ENCODE data around the gene RSPO3. TPM values are rescaled to one million over a fixed set of nuclear protein-coding genes. Genes with fewer than 3 reads are reported as not detected.

Gene RSPO3
- total and polyA plus RNA-seq, 2 of the 13 experiments (the other 11 are each of a cell fraction or from before 2014, with no cell fraction given), result not detected

DNA sequence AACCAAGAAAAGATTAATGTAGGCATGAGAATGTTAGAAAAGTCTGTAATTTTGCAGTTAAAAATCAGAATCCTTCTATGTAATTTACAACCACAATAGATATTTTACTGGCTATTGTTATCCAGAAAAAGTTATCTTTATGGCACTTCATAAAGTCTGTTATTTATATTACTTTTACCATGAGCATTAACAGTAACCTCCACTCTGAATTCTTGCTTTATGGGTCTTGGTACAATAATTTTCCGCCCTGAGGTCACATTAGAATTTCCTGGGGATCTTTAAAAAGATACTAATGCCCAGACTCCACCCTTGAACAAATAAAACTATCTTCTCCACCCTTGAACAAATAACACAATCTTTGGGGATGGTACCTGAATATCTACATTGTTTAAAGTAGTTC is 9.6 kb downstream of the RSPO3 start (continued):
- no peak for TF ChIP-seq TRIM24 (CRISPR knock-in tag; IDR thresholded peaks at IDR 0.05)
- TF ChIP-seq KDM4B (CRISPR knock-in tag; IDR thresholded peaks at IDR 0.05), result no peak
- TF ChIP-seq, protein P1, sequence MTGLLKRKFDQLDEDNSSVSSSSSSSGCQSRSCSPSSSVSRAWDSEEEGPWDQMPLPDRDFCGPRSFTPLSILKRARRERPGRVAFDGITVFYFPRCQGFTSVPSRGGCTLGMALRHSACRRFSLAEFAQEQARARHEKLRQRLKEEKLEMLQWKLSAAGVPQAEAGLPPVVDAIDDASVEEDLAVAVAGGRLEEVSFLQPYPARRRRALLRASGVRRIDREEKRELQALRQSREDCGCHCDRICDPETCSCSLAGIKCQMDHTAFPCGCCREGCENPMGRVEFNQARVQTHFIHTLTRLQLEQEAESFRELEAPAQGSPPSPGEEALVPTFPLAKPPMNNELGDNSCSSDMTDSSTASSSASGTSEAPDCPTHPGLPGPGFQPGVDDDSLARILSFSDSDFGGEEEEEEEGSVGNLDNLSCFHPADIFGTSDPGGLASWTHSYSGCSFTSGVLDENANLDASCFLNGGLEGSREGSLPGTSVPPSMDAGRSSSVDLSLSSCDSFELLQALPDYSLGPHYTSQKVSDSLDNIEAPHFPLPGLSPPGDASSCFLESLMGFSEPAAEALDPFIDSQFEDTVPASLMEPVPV (CRISPR knock-in tag; IDR thresholded peaks at IDR 0.05), result no peak
- TF ChIP-seq ZNF556 (CRISPR knock-in tag; IDR thresholded peaks at IDR 0.05; ENCODE audit: borderline replicate concordance), result no peak

DNA sequence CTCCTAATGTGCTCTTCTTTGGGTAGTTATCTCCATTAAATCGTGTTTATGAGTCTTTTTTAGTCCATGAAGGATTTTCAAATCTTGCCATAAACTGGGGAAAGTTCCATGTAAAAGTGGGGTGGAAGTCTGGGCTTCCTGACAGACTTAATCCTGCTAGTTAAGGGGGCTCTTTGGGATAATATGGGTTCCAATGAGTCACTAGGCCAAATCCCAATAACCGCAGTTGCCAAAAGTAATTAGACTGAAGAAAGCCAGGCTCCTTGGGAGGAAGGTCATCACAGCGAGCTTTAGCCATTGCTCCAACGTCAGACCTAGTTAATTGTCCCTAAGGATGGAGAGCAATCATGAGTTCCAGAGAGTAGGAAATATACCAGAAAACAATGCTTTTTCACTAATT is 10.8 kb downstream of the RSPO3 start:
- no TSS peak for BruUV-seq (replicated peaks)
- intact Hi-C loops (cut with micrococcal nuclease; ENCODE audit: unreplicated experiment) (no loop called here), in situ Hi-C loops (cut with HindIII; ENCODE audit: extremely low pct_ligation_motif_present, low pct_unique_long_range_greater_than_20kb) (no loop called here)
- Histone ChIP-seq H4K20me1 (ENCODE audit: insufficient read depth, low read length) (no peaks in the 10 kb centered on the region), H2AFZ (ENCODE audit: low read length) (no peak overlapping the region), H3K4me1 (ENCODE audit: insufficient read depth, low read length) (no peaks in the 10 kb centered on the region), H3K4me3 (replicated peaks in 1 of 3; ENCODE audit: insufficient read depth in 1 of 3, low read depth in 2 of 3, low read length in 3 of 3) (no peak overlapping the region), H3K79me2 (ENCODE audit: insufficient read depth, low read length) (no peaks in the 10 kb centered on the region), H3K9ac (ENCODE audit: insufficient read depth, low read depth, low read length) (no peak overlapping the region), H3K27me3 (ENCODE audit: control insufficient read depth in 1 of 2, insufficient read depth in 2 of 2, low read length in 2 of 2) (no peaks in the 10 kb centered on the region), H3K36me3 (replicated peaks in 1 of 2; ENCODE audit: control insufficient read depth in 1 of 2, insufficient read depth in 2 of 2, low read length in 2 of 2) (no peaks in the 10 kb centered on the region), H3K4me2 (ENCODE audit: low read depth, low read length) (no peak overlapping the region), H3K27ac (ENCODE audit: extremely low read length, insufficient read depth, low read length) (no peak overlapping the region), H3K9me3 (ENCODE audit: low read length) (no peaks in the 10 kb centered on the region)
- ATAC-seq, result no peak
- ChIA-PET POLR2A (no interaction called here), CTCF (ENCODE audit: low intra/inter-chr PET ratio, low total read pairs) (no interaction called here)
- DNase-seq (ENCODE audit: low spot score), result no peak
- 10% methylated on average over 4 of the region's 4 CpGs for WGBS (ENCODE audit: low lambda C conversion rate)
- FAIRE-seq, result no peak
- TF ChIP-seq HMG20B (CRISPR knock-in tag; conservative IDR thresholded peaks at IDR 0.05), result no peak
- TF ChIP-seq, protein P2, sequence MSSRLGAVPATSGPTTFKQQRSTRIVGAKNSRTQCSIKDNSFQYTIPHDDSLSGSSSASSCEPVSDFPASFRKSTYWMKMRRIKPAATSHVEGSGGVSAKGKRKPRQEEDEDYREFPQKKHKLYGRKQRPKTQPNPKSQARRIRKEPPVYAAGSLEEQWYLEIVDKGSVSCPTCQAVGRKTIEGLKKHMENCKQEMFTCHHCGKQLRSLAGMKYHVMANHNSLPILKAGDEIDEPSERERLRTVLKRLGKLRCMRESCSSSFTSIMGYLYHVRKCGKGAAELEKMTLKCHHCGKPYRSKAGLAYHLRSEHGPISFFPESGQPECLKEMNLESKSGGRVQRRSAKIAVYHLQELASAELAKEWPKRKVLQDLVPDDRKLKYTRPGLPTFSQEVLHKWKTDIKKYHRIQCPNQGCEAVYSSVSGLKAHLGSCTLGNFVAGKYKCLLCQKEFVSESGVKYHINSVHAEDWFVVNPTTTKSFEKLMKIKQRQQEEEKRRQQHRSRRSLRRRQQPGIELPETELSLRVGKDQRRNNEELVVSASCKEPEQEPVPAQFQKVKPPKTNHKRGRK (CRISPR knock-in tag; IDR thresholded peaks at IDR 0.05), result no peak
- TF ChIP-seq ZNF703 (CRISPR knock-in tag; IDR thresholded peaks at IDR 0.05; ENCODE audit: borderline replicate concordance), result no peak
- TF ChIP-seq ZNF12 (CRISPR knock-in tag; IDR thresholded peaks at IDR 0.05), result no peak
- TF ChIP-seq SKI (IDR thresholded peaks at IDR 0.05; ENCODE audit: partially characterized antibody), result no peak
- no peak for TF ChIP-seq ZNF138 (CRISPR knock-in tag; IDR thresholded peaks at IDR 0.05; ENCODE audit: low read depth)
- TF ChIP-seq, protein P3, sequence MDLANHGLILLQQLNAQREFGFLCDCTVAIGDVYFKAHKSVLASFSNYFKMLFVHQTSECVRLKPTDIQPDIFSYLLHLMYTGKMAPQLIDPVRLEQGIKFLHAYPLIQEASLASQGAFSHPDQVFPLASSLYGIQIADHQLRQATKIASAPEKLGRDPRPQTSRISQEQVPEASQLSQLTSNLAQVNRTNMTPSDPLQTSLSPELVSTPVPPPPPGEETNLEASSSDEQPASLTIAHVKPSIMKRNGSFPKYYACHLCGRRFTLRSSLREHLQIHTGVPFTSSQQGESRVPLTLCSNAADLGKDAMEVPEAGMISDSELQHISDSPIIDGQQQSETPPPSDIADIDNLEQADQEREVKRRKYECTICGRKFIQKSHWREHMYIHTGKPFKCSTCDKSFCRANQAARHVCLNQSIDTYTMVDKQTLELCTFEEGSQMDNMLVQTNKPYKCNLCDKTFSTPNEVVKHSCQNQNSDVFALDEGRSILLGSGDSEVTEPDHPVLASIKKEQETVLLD (CRISPR knock-in tag; IDR thresholded peaks at IDR 0.05; ENCODE audit: low read depth), result no peak
- TF ChIP-seq, protein P4, sequence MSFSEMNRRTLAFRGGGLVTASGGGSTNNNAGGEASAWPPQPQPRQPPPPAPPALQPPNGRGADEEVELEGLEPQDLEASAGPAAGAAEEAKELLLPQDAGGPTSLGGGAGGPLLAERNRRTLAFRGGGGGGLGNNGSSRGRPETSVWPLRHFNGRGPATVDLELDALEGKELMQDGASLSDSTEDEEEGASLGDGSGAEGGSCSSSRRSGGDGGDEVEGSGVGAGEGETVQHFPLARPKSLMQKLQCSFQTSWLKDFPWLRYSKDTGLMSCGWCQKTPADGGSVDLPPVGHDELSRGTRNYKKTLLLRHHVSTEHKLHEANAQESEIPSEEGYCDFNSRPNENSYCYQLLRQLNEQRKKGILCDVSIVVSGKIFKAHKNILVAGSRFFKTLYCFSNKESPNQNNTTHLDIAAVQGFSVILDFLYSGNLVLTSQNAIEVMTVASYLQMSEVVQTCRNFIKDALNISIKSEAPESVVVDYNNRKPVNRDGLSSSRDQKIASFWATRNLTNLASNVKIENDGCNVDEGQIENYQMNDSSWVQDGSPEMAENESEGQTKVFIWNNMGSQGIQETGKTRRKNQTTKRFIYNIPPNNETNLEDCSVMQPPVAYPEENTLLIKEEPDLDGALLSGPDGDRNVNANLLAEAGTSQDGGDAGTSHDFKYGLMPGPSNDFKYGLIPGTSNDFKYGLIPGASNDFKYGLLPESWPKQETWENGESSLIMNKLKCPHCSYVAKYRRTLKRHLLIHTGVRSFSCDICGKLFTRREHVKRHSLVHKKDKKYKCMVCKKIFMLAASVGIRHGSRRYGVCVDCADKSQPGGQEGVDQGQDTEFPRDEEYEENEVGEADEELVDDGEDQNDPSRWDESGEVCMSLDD (CRISPR knock-in tag; IDR thresholded peaks at IDR 0.05; ENCODE audit: borderline replicate concordance), result no peak
- no peak for TF ChIP-seq FOXO1 (CRISPR knock-in tag; IDR thresholded peaks at IDR 0.05)
- TF ChIP-seq, protein P5, sequence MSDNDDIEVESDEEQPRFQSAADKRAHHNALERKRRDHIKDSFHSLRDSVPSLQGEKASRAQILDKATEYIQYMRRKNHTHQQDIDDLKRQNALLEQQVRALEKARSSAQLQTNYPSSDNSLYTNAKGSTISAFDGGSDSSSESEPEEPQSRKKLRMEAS (IDR thresholded peaks at IDR 0.05), result no peak
- no peak for TF ChIP-seq ZNF136 (CRISPR knock-in tag; IDR thresholded peaks at IDR 0.05; ENCODE audit: low read depth)
- TF ChIP-seq STAT5B (CRISPR knock-in tag; IDR thresholded peaks at IDR 0.05), result no peak

Data from HepG2 (cell line).